Ascending aorta (tissue), 2 donors: Measurements from ENCODE around the gene HCK. TPM values are rescaled to one million over a fixed set of nuclear protein-coding genes. Genes with fewer than 3 reads are reported as not detected.

Experiments used
- DNase-seq, 2 donors: peaks; one replicate each; pipeline ENCODE4 v3.0.0-alpha.2; 2019; ENCODE audit warnings: low spot score in 2 of 2
- H3K27ac ChIP-seq, 2 donors: fragments of 200-600 bp; sonication (generic); one replicate each; pipeline ENCODE4 v1.5.1; 2016 to 2017; ENCODE audit warnings: mild to moderate bottlenecking in 1 of 2
- H3K27me3 ChIP-seq: fragments of 200-600 bp; sonication (generic); one replicate; pipeline ENCODE4 v1.5.1; 2017
- H3K36me3 ChIP-seq, 2 donors: fragments of 200-600 bp; sonication (generic); one replicate each; pipeline ENCODE4 v1.5.1; 2016
- H3K4me1 ChIP-seq, 2 donors: fragments of 200-600 bp; sonication (generic); one replicate each; pipeline ENCODE4 v1.5.1; 2016 to 2017; ENCODE audit warnings: mild to moderate bottlenecking in 1 of 2
- H3K4me3 ChIP-seq, 2 donors: fragments of 200-600 bp; sonication (generic); one replicate each; pipeline ENCODE4 v1.5.1; 2016 to 2017; ENCODE audit warnings: mild to moderate bottlenecking in 1 of 2
- H3K9me3 ChIP-seq, 2 donors: fragments of 200-600 bp; sonication (generic); one replicate each; pipeline ENCODE4 v1.5.1; 2016
- CTCF ChIP-seq, 3 experiments: fragments of 200-600 bp in 2 of 3; fragments of 450-650 bp in 1 of 3; sonication (generic) in 2 of 3; IDR thresholded peaks; one replicate each; pipeline ENCODE4 v1.5.1; 2016 to 2019; ENCODE audit warnings: antibody characterized with exemption in 3 of 3, mild to moderate bottlenecking in 1 of 3, moderate library complexity in 1 of 3
- intact Hi-C: fragments of 100-400 bp; cut with DNase I; formaldehyde crosslinking; loops from one replicate; pipeline ENCODE4 v1.15.1; 2023
- total RNA-seq: library from RNA; depleted of rRNA; stranded (reverse); fragments of >200 nt; gene quantifications from one replicate; pipeline ENCODE4 v1.1.0, GENCODE V29; 2016

The HCK gene
- total RNA-seq, 1 donor from 2014 or later: 16.8 TPM

GRCh38 chr20:32064667-32065066 is 12.6 kb downstream of the HCK start:
- H3K27ac ChIP-seq: no peak overlapping the region
- no peak for DNase-seq
- H3K36me3 ChIP-seq: no peaks in the 10 kb centered on the region
- intact Hi-C loops: no loop called here
- no peaks in the 10 kb centered on the region for H3K4me1 ChIP-seq
- no peak overlapping the region for H3K4me3 ChIP-seq
- H3K9me3 ChIP-seq: no peaks in the 10 kb centered on the region
- TF ChIP-seq CTCF (IDR thresholded peaks at IDR 0.05): no peak
- H3K27me3 ChIP-seq: no peaks in the 10 kb centered on the region

- H3K27ac ChIP-seq: no peak overlapping the region
- intact Hi-C loops: no loop called here
- no peak for DNase-seq
- H3K27me3 ChIP-seq: no peaks in the 10 kb centered on the region
- no peaks in the 10 kb centered on the region for H3K9me3 ChIP-seq
- no peaks in the 10 kb centered on the region for H3K36me3 ChIP-seq
- TF ChIP-seq CTCF (IDR thresholded peaks at IDR 0.05): no peak
- H3K4me1 ChIP-seq: no peaks in the 10 kb centered on the region
- no peak overlapping the region for H3K4me3 ChIP-seq
Measured at GRCh38 chr20:32067234-32067821, 15.3 kb downstream of the HCK start.

- H3K36me3 ChIP-seq: no peaks in the 10 kb centered on the region
- no peaks in the 10 kb centered on the region for H3K4me1 ChIP-seq
- intact Hi-C loops: no loop called here
- no peaks in the 10 kb centered on the region for H3K27me3 ChIP-seq
- no peak overlapping the region for H3K27ac ChIP-seq
- H3K4me3 ChIP-seq: no peak overlapping the region
- no peaks in the 10 kb centered on the region for H3K9me3 ChIP-seq
- no peak for TF ChIP-seq CTCF (IDR thresholded peaks at IDR 0.05)
- DNase-seq: no peak
Measured at GRCh38 chr20:32068174-32068573, 16.1 kb downstream of the HCK start.

- Histone ChIP-seq H3K27me3 (no peaks in the 10 kb centered on the region), H3K36me3 (no peaks in the 10 kb centered on the region), H3K4me3 (no peak overlapping the region), H3K4me1 (no peaks in the 10 kb centered on the region), H3K27ac (no peak overlapping the region), H3K9me3 (no peaks in the 10 kb centered on the region)
- DNase-seq: no peak
- TF ChIP-seq CTCF (IDR thresholded peaks at IDR 0.05): no peak
- intact Hi-C loops: no loop called here
Measured at GRCh38 chr20:32069711-32070110, 17.7 kb downstream of the HCK start.

GRCh38 chr20:32070282-32070681 is 18.2 kb downstream of the HCK start:
- intact Hi-C loops: no loop called here

More at GRCh38 chr20:32070282-32070681, 18.2 kb downstream of the HCK start:
- H3K27ac ChIP-seq: no peak overlapping the region
- H3K36me3 ChIP-seq: no peaks in the 10 kb centered on the region
- DNase-seq: no peak
- no peak for TF ChIP-seq CTCF (IDR thresholded peaks at IDR 0.05)
- no peaks in the 10 kb centered on the region for H3K9me3 ChIP-seq
- no peaks in the 10 kb centered on the region for H3K4me1 ChIP-seq
- no peak overlapping the region for H3K4me3 ChIP-seq
- no peaks in the 10 kb centered on the region for H3K27me3 ChIP-seq
